ENCODE measurements around the gene CLIC1.
A peak's percentile ranks its signal among the peaks of the same experiment; 100 is the strongest.

CLIC1 gene

DNA sequence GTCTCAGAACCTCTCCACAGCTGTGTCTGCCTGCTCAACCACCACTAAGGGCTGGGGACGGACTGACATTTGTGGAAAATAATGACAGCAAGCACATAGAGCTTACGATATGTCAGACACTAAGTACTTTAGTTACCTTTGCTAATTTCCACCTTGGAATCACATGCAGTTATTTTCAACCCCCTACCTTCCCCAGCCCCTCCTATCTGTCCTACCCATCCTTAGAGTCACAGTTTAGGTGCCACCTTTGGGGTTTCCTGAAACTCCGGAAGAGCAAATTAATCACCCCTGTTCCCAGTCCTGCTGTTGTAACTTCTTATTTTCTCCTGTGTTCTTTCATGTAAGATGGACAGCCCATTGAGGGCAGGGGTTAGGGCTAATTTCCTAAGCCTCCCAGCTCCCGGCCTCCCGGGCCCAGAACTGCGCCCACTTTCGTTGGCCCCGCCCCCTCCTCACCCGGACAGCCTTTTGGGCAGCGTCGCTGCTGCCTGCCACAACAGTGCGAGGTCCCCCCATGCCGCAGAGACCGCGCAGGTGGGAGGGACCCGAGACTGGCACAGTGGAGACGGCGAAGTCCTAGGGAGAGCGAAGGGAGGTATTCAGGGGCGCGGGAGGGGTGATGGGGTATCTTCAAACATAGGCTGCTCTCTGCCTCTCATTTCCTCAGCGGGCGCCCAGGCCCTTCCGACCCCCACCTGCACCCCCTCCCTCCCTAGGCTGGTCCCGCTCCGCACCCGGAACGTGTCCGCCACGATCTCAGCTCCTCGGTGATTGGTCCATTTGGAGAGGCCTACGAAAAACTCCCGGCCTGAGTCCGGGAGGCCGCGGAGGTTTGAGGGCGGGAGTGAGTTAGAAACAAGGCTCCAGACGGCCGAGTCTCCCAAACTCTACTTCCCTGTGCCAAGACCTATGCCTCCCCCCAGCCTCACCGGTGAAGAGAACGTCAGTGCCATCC, 8.3 kb downstream of the CLIC1 start:
- Mint-ChIP-seq H3K4me1 (peaks cover 57 to 79% of the 10 kb centered on the region in 2 donors), H3K4me3 (peak overlapping the region; percentile 95 to 97), H3K27me3 (no peaks in the 10 kb centered on the region), H3K36me3 (peaks cover 39 to 51% of the 10 kb centered on the region in 2 donors), H3K9me3 (no peaks in the 10 kb centered on the region), H3K27ac (peak overlapping the region; percentile 98)
- DNase-seq (no peak), ATAC-seq (replicated peaks) (no peak)

DNA sequence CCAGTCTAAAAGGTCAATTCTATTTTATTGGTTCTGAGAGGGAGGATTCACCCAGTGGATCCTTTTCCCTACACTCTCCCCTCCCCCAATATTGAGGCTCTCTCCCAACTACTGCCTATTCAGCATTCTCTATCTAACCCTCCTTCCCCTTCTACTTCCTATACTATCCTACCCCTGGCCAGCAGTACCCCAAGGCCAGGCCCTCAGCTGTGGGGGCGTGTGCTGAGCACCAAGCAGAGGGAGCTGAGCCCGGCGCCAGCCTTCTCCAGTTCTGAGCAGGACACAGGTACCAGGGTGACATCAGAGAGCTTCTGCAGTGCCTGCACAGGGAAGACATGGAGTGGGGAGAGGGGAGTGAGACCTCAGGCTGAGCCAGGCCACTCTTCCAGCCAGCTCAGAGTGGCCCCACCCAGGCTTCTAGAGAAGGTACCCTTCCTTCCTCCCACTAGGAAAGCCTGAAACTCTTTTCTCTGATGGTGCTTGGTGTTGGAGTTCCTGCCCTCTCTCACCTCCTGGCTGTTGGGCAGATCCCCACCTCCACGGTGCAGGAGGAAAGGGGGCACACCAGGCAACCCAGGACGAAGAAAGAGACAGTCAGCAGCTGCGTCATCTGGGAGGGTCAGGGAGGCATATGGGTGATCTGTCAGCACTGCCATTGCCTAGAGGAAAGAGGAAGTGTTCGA, 9.2 kb downstream of the CLIC1 start:
- peak overlapping the region; percentile 98 for H3K27ac Mint-ChIP-seq
- ATAC-seq (replicated peaks) (peak; percentile 85 to 88), DNase-seq (peak; percentile 80)
- no peaks in the 10 kb centered on the region for H3K27me3 Mint-ChIP-seq
- H3K4me3 Mint-ChIP-seq: peak overlapping the region; percentile 75 to 97
- H3K4me1 Mint-ChIP-seq: peaks cover 58 to 78% of the 10 kb centered on the region in 2 donors
- H3K9me3 Mint-ChIP-seq: no peaks in the 10 kb centered on the region
- H3K36me3 Mint-ChIP-seq: peaks cover 39 to 51% of the 10 kb centered on the region in 2 donors

DNA sequence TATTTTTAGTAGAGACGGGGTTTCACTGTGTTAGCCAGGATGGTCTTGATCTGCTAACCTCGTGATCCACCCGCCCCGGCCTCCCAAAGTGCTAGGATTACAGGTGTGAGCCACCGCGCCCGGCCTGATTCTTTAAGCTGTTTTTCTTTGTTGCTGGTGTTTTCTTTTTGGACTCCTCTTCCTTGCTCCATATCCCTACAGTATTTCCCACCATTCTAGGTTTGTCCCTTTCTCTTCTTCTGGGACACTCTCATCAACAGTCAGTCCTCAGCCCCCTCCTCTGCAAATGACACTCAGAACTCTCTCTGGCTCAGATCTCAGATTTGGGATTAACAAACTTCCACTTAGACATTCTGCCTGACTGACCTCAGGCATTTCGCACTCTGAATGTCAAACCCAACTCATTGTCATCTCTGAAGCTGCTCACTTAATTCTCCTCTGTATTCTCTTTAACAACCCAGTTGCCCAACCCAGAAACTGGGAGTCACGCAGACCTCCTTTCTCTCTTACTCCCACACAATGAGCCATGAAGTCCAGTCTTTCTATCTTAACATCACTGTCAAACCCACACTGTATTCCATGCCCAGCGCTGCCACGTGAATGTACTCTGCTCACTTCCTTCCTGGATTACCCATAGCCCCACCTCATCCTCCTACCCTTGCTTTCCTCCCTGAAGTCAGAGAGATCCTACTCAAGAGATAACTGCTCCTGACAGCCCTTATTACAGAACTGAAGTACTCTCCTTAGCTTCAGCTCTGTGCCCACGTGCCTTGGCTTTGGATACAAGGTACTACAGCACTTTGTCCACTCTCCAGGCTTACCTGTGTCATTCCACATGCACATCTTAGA, 10.6 kb downstream of the CLIC1 start:
- Mint-ChIP-seq H3K27me3 (no peaks in the 10 kb centered on the region), H3K36me3 (peaks cover 35 to 42% of the 10 kb centered on the region in 2 donors), H3K4me1 (peaks cover 58 to 65% of the 10 kb centered on the region in 2 donors), H3K9me3 (no peaks in the 10 kb centered on the region), H3K27ac (peak overlapping the region; percentile 0), H3K4me3 (no peak overlapping the region)
- ATAC-seq (replicated peaks) (no peak), DNase-seq (no peak)

DNA sequence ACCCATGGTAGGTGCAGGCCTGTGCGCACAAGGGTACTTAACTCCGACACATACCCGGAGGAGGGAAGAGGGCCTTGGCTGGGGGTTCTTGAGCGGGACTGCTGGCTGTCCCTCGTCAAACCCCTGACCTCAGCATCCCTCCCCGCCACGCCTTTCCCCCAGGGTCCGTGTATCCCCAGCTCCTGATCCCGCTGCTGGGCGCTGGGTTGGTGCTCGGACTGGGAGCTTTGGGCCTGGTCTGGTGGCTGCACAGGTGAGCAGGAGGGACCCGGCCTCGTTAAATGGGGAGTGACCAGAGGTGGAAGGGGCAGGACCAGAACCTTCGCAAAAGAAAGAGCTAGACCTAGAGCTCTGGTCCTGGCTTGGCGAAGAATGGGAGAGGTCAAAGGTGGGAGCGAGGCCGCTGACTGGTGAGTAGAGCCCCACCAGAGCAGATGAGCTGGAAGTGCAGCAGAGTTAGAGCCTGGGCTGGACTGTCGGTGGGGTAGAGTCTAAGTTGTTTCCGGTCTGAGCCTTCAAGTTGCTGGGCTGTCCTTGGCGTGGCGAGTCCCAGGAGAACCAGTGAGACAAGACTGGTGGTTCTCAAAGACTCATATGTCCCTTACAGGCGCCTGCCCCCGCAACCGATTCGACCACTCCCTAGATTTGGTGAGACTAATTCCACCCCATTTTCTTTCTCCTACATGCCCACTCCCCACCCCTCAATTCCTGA, 12.2 kb downstream of the CLIC1 start:
- H3K9me3 Mint-ChIP-seq: no peaks in the 10 kb centered on the region
- DNase-seq (no peak), ATAC-seq (replicated peaks) (no peak)
- H3K27me3 Mint-ChIP-seq: no peaks in the 10 kb centered on the region
- H3K4me1 Mint-ChIP-seq: peaks cover 45 to 51% of the 10 kb centered on the region in 2 donors
- peaks cover 29% of the 10 kb centered on the region in 2 donors for H3K36me3 Mint-ChIP-seq
- peak overlapping the region; percentile 78 for H3K27ac Mint-ChIP-seq
- no peak overlapping the region for H3K4me3 Mint-ChIP-seq

DNA sequence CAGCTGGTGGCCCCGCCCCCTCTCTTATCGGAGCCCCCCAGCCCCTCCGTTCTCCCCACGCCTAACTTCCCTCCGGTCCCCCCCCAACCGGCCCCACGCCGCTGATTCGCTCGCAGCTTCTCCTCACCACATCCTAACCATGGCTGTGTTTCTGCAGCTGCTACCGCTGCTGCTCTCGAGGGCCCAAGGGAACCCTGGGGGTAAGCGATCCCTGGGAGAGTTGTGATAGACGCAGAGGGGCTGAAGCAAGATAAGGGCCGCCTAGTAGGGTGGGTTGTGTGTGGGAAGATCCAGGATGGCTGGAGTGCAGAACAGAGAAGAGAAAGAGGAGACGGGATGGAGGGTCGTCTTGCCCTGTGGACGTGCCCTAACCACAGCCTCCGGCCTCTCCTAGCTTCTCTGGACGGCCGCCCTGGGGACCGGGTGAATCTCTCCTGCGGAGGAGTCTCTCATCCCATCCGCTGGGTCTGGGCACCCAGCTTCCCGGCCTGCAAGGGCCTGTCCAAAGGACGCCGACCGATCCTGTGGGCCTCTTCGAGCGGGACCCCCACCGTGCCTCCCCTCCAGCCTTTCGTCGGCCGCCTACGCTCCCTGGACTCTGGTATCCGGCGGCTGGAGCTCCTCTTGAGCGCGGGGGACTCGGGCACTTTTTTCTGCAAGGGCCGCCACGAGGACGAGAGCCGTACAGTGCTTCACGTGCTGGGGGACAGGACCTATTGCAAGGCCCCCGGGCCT, 12.9 kb downstream of the CLIC1 start, which contains the start of gene MPIG6B:
TSS of gene MPIG6B (plus strand) at position 129 of the 735 bp plus-strand sequence. CDS start at position 140, 11 bp downstream.
- Mint-ChIP-seq H3K36me3 (peaks cover 24% of the 10 kb centered on the region in 2 donors), H3K9me3 (no peaks in the 10 kb centered on the region), H3K4me3 (peak within 1 kb of the TSS; percentile 10 to 50)

DNA sequence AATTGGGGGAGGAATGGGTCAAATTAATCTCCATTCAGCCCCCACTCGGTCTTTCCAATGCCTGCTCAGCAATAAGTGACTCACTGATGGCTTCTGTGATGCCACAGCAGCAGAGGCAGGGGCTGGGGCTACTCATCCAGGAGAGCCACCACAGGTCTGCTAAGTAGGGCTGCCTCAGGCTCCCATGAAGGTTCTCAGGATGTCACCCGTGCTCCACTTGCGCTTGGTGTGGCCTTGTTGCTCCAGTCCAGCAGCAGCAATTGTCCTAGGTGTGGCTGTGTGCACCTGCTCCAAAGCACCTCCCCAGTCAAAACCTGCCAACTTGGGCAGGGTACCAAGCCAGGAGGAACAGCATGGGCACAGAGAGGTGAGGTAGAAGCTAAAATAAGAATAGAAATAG, 14.2 kb downstream of the CLIC1 start:
- Mint-ChIP-seq H3K27me3 (no peaks in the 10 kb centered on the region), H3K4me3 (no peak overlapping the region), H3K27ac (no peak overlapping the region), H3K4me1 (peaks cover 27 to 32% of the 10 kb centered on the region in 2 donors), H3K9me3 (no peaks in the 10 kb centered on the region), H3K36me3 (peaks cover 16 to 17% of the 10 kb centered on the region in 2 donors)
- ATAC-seq (replicated peaks): no peak
- no peak for DNase-seq

More for the DNA sequence above, 12.9 kb downstream of the CLIC1 start, which contains the start of gene MPIG6B:
- no peak for DNase-seq
- H3K27me3 Mint-ChIP-seq: no peaks in the 10 kb centered on the region
- ATAC-seq (replicated peaks): no peak
- H3K4me1 Mint-ChIP-seq: peaks cover 38 to 44% of the 10 kb centered on the region in 2 donors
- H3K27ac Mint-ChIP-seq: peak within 1 kb of the TSS; percentile 78

DNA sequence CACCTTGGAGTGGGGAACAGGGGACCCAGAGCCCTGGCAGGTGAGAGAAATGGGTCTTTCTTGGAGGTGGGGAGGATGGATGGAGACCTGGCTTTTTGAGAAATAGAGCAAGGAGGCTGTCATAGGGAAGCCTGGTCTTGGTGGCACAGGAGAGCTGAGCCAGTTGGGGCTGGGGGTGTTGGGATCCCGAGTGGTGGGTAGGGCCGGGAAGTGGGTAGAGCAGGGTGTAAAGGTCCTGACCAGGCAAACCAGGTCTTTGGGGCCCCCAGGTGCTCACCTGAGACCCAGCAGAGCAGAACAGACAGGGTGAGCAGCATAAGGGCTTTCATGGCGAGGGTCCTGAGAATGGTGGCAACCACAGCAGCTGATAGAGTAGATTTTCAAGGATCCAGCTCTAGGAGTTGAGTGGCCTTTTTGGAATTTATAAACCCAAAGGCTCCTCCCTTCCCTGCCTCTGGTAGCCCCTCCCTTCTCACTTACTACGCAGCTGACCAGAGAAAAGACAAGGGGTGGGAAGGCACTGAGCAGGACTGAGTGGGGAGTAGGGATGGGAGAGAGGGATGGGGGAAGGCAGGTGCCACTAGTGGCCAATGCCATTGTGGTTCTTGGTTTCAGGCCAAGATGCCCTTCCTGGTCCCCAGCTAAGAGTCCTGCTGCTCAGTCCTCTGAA, 14.8 kb downstream of the CLIC1 start, which contains the start of gene LY6G6C:
TSS of gene LY6G6C (minus strand) at position 396 of the 670 bp plus-strand sequence. CDS start at position 329, 67 bp downstream.
- H3K27me3 Mint-ChIP-seq: no peaks in the 10 kb centered on the region
- H3K4me3 Mint-ChIP-seq: no peak within 1 kb of the TSS
- no peaks in the 10 kb centered on the region for H3K9me3 Mint-ChIP-seq
- ATAC-seq (replicated peaks): no peak
- no peak within 1 kb of the TSS for H3K27ac Mint-ChIP-seq
- no peak for DNase-seq
- peaks cover 20 to 25% of the 10 kb centered on the region in 2 donors for H3K4me1 Mint-ChIP-seq
- peaks cover 9 to 10% of the 10 kb centered on the region in 2 donors for H3K36me3 Mint-ChIP-seq

DNA sequence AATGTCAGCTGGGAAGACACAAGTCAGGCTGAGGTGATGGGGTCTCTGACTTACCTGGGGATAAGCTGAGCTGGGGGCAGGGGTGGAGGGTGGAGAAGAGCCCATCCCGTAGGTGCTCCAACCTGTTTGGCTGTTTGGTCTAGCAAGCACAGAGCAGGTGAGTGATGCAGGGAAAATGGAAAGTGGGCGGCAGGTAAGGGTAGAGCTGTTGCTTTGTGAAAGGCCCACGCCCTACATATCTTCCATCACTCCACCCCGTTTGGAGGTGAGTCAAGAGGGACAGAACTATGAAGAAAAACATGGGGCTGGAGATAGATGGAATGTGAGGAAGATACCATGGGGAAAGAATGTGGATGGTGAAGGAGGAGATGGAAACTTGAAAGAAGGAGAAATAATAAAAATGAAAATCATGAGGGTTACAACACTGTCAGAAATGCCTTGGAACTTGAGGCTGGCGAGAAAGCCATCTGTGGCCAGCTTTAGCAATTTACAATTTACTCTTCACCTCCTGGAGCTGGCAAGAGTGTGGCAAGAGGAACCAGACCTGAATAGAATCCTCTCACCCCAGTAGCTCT, 16.0 kb downstream of the CLIC1 start:
- ATAC-seq (replicated peaks): no peak
- no peak for DNase-seq
- Mint-ChIP-seq H3K9me3 (no peaks in the 10 kb centered on the region), H3K27ac (no peak overlapping the region), H3K4me1 (peaks cover 10 to 13% of the 10 kb centered on the region in 2 donors), H3K27me3 (no peaks in the 10 kb centered on the region), H3K4me3 (no peak overlapping the region), H3K36me3 (peaks cover 0 to 2% of the 10 kb centered on the region in 2 donors)

DNA sequence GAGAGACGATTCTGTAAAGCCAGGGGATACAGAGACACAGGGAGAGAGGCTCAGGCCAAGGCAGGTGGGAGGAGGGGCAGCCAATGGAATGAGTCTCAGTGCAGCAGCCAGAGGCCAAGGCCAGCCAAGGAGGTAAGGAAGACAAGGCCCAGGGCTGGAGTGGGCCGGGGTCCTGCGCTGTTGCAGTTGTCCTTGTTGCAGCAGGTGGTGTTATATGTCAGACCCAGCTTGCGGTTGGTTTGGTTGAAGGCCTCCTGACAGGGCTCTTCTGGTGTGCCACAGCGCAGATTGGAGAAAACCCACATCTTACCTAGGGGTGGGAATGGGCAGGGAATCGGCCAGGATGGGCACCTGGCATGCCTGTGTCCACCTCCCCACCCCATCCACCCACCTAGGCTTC, 17.3 kb downstream of the CLIC1 start:
- Mint-ChIP-seq H3K4me3 (no peak overlapping the region), H3K27me3 (no peaks in the 10 kb centered on the region), H3K4me1 (peaks cover 8 to 11% of the 10 kb centered on the region in 2 donors), H3K9me3 (no peaks in the 10 kb centered on the region), H3K36me3 (no peaks in the 10 kb centered on the region), H3K27ac (no peak overlapping the region)
- no peak for DNase-seq
- ATAC-seq (replicated peaks): no peak

DNA sequence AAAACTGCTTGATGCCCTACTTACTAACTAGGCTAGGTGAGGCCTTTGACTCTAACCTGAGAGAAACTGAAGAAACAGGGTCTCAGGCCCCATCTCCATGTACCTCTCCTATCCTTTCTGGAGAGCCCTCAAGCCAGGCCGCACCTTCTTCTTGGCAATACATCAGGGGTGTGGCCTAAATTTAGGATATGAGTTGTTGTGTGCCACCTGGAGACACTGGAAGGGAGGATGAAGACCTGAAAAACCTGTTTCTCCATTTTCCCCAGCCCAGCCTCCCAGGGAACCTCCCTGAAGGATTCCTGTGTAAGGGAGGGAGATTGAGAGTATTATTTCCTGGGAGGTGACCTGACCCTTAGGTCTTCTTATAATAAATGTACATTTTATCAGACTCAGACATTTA, 18.1 kb downstream of the CLIC1 start:
- Mint-ChIP-seq H3K4me3 (no peak overlapping the region), H3K27ac (no peak overlapping the region), H3K27me3 (no peaks in the 10 kb centered on the region), H3K9me3 (no peaks in the 10 kb centered on the region), H3K36me3 (no peaks in the 10 kb centered on the region), H3K4me1 (peaks cover 3 to 4% of the 10 kb centered on the region in 2 donors)
- no peak for ATAC-seq (replicated peaks)
- no peak for DNase-seq

DNA sequence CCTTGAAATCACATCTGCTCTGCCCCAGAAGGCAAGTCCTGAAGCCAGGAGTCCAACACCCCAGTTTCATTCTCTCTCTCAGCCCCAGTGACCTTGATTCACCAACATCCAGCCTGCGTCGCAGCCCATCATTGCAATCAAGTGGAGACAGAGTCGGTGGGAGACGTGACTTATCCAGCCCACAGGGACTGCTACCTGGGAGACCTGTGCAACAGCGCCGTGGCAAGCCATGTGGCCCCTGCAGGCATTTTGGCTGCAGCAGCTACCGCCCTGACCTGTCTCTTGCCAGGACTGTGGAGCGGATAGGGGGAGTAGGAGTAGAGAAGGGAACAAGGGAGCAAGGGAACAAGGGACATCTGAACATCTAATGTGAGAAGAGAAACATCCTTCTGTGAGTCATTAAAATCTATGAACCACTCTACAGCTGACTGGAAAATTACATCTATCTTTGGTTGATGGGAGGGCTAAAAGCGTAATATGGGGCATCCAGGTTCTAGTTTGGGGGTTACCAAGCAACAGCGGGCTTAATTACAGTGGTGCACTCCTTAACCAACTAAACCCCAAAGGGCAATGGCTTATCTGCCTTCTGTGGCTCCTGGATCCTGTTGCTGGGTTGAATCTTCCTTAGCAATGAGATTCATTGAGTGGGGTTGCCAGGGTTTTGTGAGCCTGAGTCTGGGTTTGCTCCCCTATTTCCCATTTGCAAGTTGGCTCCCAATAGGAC, 18.7 kb downstream of the CLIC1 start:
- Mint-ChIP-seq H3K27ac (no peak overlapping the region), H3K9me3 (no peaks in the 10 kb centered on the region), H3K4me1 (peaks cover 0 to 2% of the 10 kb centered on the region in 2 donors), H3K36me3 (no peaks in the 10 kb centered on the region), H3K27me3 (no peaks in the 10 kb centered on the region), H3K4me3 (no peak overlapping the region)
- ATAC-seq (replicated peaks): no peak
- DNase-seq: no peak

Data from stimulated activated naive B cell treated with anti-CD40 and anti-IgM and Interleukin-4, amounts not matched to agents 10 μg/mL and 1 μg/mL and 100 μg/mL, for 72 hours (primary cell).